Mammary epithelial cell (primary cell): ENCODE results near the gene ATP23.

Experiments used
- CTCF ChIP-seq, 2 donors: IDR thresholded peaks in 1 of 2; conservative IDR thresholded peaks in 1 of 2; 2 replicates each; pipeline ENCODE4 v1.5.1; 2011 to 2012; ENCODE audit warnings: inconsistent platforms in 2 of 2, low read length in 2 of 2, mild to moderate bottlenecking in 2 of 2, control low read depth in 1 of 2, low read depth in 1 of 2; ENCODE audit not compliant: insufficient read depth in 1 of 2; ENCODE audit errors: extremely low read depth in 1 of 2
- EZH2 ChIP-seq: IDR thresholded peaks from 2 replicates; pipeline ENCODE4 v1.6.1; 2012; ENCODE audit warnings: low read length, inconsistent platforms, borderline replicate concordance

DNA sequence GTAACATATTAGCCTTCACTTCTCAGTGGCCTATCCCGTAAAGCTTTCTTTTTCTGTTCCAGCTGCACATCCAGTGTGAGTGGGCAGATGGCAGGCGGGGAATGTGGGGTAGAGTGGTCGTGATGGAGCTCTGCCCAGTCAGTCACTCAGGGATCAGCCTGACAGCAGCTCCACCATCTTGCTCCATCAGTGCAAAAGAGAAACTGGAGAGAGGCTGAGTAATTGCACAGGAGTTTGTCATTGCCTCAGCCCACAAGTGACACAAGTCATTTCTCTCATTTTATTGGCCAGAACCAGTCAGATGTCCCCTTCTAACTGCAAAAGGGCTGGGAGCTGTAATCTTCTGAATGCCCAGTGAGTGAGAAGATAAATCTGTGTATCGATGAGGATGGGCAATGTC lies 66.5 kb downstream of the ATP23 start:
- TF ChIP-seq CTCF (conservative IDR thresholded peaks at IDR 0.05 in 1 of 2, IDR thresholded peaks at IDR 0.05 in 1 of 2; ENCODE audit: extremely low read depth in 1 of 2, insufficient read depth in 1 of 2, low read depth in 1 of 2, low read length in 2 of 2), result no peak
- no peak for TF ChIP-seq EZH2
